ENCODE data around the gene CLEC3A. TPM values are rescaled to one million over a fixed set of nuclear protein-coding genes. Genes with fewer than 3 reads are reported as not detected.
"Not testable (repeated sequence)": the region's sequence is repeated elsewhere in the genome, so short reads cannot be mapped to it uniquely, and the experiment has no call there.

Gene CLEC3A
- polyA plus RNA-seq, 1 experiment, result not detected

GRCh38 chr16:78045865-78046581 lies 23.7 kb downstream of the CLEC3A start:
- DNase-seq (ENCODE audit: low read depth, low spot score), result peak; percentile 4
- CTCF ChIA-PET, result interaction anchor here (0.8 kb wide), 1 partner anchor 54 kb away, joined by 3 read pairs; the partner anchor contains the start of gene WWOX
- peaks cover 8% of the 10 kb centered on the region; the same call in 1 of the 2 replicates for H3K9me3 ChIP-seq (ENCODE audit: control insufficient read depth, insufficient read depth, low read length)
- no peak overlapping the region for H3K27ac ChIP-seq (ENCODE audit: low read depth, low read length)
- H3K27me3 ChIP-seq (ENCODE audit: control insufficient read depth, insufficient read depth, low read length), result no peaks in the 10 kb centered on the region
- TF ChIP-seq, protein P1, sequence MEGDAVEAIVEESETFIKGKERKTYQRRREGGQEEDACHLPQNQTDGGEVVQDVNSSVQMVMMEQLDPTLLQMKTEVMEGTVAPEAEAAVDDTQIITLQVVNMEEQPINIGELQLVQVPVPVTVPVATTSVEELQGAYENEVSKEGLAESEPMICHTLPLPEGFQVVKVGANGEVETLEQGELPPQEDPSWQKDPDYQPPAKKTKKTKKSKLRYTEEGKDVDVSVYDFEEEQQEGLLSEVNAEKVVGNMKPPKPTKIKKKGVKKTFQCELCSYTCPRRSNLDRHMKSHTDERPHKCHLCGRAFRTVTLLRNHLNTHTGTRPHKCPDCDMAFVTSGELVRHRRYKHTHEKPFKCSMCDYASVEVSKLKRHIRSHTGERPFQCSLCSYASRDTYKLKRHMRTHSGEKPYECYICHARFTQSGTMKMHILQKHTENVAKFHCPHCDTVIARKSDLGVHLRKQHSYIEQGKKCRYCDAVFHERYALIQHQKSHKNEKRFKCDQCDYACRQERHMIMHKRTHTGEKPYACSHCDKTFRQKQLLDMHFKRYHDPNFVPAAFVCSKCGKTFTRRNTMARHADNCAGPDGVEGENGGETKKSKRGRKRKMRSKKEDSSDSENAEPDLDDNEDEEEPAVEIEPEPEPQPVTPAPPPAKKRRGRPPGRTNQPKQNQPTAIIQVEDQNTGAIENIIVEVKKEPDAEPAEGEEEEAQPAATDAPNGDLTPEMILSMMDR (IDR thresholded peaks at IDR 0.05; ENCODE audit: low read depth, low read length), result no peak
- H3K4me3 ChIP-seq (ENCODE audit: low read depth, low read length), result no peak overlapping the region
- POLR2A ChIA-PET, result no interaction called here

DNA sequence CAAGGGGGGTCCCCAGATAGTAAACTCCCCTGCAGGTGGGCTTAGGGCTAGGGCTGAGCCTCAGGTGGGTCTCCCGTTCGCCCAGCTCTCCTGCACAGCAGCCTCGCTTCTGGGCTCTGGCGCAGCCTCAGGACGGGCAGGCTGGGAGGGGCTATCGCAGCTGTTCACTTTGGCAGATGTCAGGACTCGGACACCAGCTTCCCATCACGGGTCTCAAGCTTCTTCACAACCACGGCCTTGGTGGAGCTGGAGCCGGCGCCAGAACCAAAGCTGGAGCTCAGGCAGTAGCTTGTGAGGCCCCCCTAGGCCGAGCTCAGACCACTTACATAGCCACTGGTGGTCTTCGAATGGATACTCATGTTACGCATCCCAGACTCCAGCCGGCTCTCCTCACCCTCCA lies 26.0 kb downstream of the CLEC3A start:
- TF ChIP-seq, protein P1 (IDR thresholded peaks at IDR 0.05; ENCODE audit: low read depth, low read length), result no peak
- no peaks in the 10 kb centered on the region for H3K27me3 ChIP-seq (ENCODE audit: control insufficient read depth, insufficient read depth, low read length)
- no peak for DNase-seq (ENCODE audit: low read depth, low spot score)
- no peak overlapping the region for H3K27ac ChIP-seq (ENCODE audit: low read depth, low read length)
- ChIA-PET POLR2A (no interaction called here), CTCF (interaction anchor here (0.9 kb wide), 1 partner anchor 456 kb away, joined by 4 read pairs; no protein-coding TSS in a partner anchor)
- no peak overlapping the region for H3K4me3 ChIP-seq (ENCODE audit: low read depth, low read length)
- H3K9me3 ChIP-seq (ENCODE audit: control insufficient read depth, insufficient read depth, low read length), result peaks cover 8% of the 10 kb centered on the region; the same call in 1 of the 2 replicates

DNA sequence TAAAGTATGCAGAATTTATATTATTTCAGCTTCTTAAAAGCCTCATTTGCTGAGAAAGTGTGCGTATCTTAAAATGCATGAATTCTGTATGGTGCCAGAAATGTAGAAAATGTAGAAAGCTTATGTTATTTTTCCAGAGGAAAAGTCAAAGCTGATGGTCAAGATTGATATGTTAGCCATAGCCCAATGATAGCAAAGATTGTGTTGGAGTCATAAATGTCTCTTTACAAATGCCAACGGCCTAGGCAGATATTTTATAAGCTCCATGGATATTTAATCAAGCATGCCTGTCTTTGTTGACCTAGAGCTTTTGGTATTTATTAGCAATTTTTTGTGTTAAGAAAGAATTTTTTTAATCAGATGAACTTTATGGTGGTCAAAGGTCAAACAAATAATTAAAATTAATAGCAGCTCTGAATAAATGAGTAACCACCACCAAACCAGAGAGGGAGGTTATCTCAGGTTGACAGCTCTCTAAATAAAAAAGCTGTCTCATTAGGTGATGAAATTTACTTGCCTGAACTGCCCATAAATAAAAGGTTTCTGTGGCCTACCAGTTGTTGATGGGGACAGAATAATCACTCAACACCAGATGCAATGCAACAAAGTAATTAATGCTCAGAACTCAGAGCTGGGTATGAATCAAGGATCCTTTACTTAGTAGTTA lies 28.5 kb downstream of the CLEC3A start:
- TF ChIP-seq, protein P1 (IDR thresholded peaks at IDR 0.05; ENCODE audit: low read depth, low read length), result no peak
- H3K27ac ChIP-seq (ENCODE audit: low read depth, low read length), result no peak overlapping the region
- ChIA-PET CTCF (interaction anchor here (0.5 to 0.9 kb wide), 2 partner anchors 18 to 48 kb away, joined by 3 read pairs; no protein-coding TSS in a partner anchor), POLR2A (no interaction called here)
- no peak for DNase-seq (ENCODE audit: low read depth, low spot score)
- no peak overlapping the region for H3K4me3 ChIP-seq (ENCODE audit: low read depth, low read length)
- H3K27me3 ChIP-seq (ENCODE audit: control insufficient read depth, insufficient read depth, low read length), result no peaks in the 10 kb centered on the region
- peaks cover 8% of the 10 kb centered on the region; the same call in 1 of the 2 replicates for H3K9me3 ChIP-seq (ENCODE audit: control insufficient read depth, insufficient read depth, low read length)

GRCh38 chr16:78057803-78058564 lies 35.6 kb downstream of the CLEC3A start:
- Histone ChIP-seq H3K9me3 (ENCODE audit: control insufficient read depth, insufficient read depth, low read length) (no peaks in the 10 kb centered on the region), H3K4me3 (ENCODE audit: low read depth, low read length) (no peak overlapping the region), H3K27ac (ENCODE audit: low read depth, low read length) (no peak overlapping the region), H3K27me3 (ENCODE audit: control insufficient read depth, insufficient read depth, low read length) (no peaks in the 10 kb centered on the region)
- DNase-seq (ENCODE audit: low read depth, low spot score), result no peak
- CTCF ChIA-PET, result no interaction called here
- TF ChIP-seq, protein P1 (IDR thresholded peaks at IDR 0.05; ENCODE audit: low read depth, low read length), result no peak
- POLR2A ChIA-PET, result no interaction called here

GRCh38 chr16:78059806-78060205 lies 37.5 kb downstream of the CLEC3A start:
- DNase-seq (ENCODE audit: low read depth, low spot score); H3K4me3 ChIP-seq (ENCODE audit: low read depth, low read length); H3K27ac ChIP-seq (ENCODE audit: low read depth, low read length); POLR2A ChIA-PET; H3K9me3 ChIP-seq (ENCODE audit: control insufficient read depth, insufficient read depth, low read length); CTCF ChIA-PET; H3K27me3 ChIP-seq (ENCODE audit: control insufficient read depth, insufficient read depth, low read length): not testable (repeated sequence)
